GM23248 (cell line): ENCODE data around the gene BCL11B. TPM values are rescaled to one million over a fixed set of nuclear protein-coding genes. Genes with fewer than 3 reads are reported as not detected.

Source experiments
- DNase-seq: peaks from one replicate; pipeline ENCODE4 v3.0.0-alpha.2; 2015
- H2AFZ ChIP-seq: fragments of 200-600 bp; sonication (generic); 2 replicates; pipeline ENCODE4 v1.6.1; 2016; ENCODE audit warnings: antibody characterized with exemption
- H3F3A ChIP-seq: fragments of 200-600 bp; sonication (generic); 2 replicates; pipeline ENCODE4 v1.6.1; 2016; ENCODE audit warnings: mild to moderate bottlenecking, antibody characterized with exemption, mixed run types; ENCODE audit not compliant: insufficient read depth
- H3K27ac ChIP-seq: fragments of 200-600 bp; sonication (generic); 2 replicates; pipeline ENCODE4 v1.5.1; 2016; ENCODE audit warnings: mild to moderate bottlenecking
- H3K27me3 ChIP-seq: fragments of 200-600 bp; sonication (generic); replicated peaks from 2 replicates; pipeline ENCODE4 v1.6.1; 2016; ENCODE audit warnings: mild to moderate bottlenecking; ENCODE audit not compliant: insufficient read depth
- H3K36me3 ChIP-seq: fragments of 200-600 bp; sonication (generic); 2 replicates; pipeline ENCODE4 v1.6.1; 2016; ENCODE audit warnings: low read depth, mild to moderate bottlenecking
- H3K4me1 ChIP-seq: fragments of 200-600 bp; sonication (generic); 2 replicates; pipeline ENCODE4 v1.6.1; 2016; ENCODE audit warnings: mild to moderate bottlenecking; ENCODE audit not compliant: insufficient read depth
- H3K4me2 ChIP-seq: fragments of 200-600 bp; sonication (generic); one replicate; pipeline ENCODE4 v1.6.1; 2016; ENCODE audit warnings: mild to moderate bottlenecking; ENCODE audit not compliant: unreplicated experiment
- H3K4me3 ChIP-seq: fragments of 200-600 bp; sonication (generic); 2 replicates; pipeline ENCODE4 v1.5.1; 2016; ENCODE audit warnings: mild to moderate bottlenecking
- H3K79me2 ChIP-seq: fragments of 200-600 bp; sonication (generic); 2 replicates; pipeline ENCODE4 v1.6.1; 2016; ENCODE audit warnings: mild to moderate bottlenecking; ENCODE audit not compliant: insufficient read depth
- H3K9ac ChIP-seq: fragments of 200-600 bp; sonication (generic); 2 replicates; pipeline ENCODE4 v1.6.1; 2016; ENCODE audit warnings: mild to moderate bottlenecking
- H3K9me2 ChIP-seq: fragments of 200-600 bp; sonication (generic); 2 replicates; pipeline ENCODE4 v1.6.1; 2016; ENCODE audit warnings: mixed run types, mild to moderate bottlenecking, moderate library complexity; ENCODE audit not compliant: insufficient read depth
- H3K9me3 ChIP-seq: fragments of 200-600 bp; sonication (generic); one replicate; pipeline ENCODE4 v1.6.1; 2017; ENCODE audit warnings: low read depth
- H4K20me1 ChIP-seq: fragments of 200-600 bp; sonication (generic); 2 replicates; pipeline ENCODE4 v1.6.0; 2016; ENCODE audit not compliant: insufficient read depth
- EZH2 ChIP-seq: fragments of 200-600 bp; sonication (generic); IDR thresholded peaks from 2 replicates; pipeline ENCODE4 v1.6.1; 2018; ENCODE audit warnings: antibody characterized with exemption, mild to moderate bottlenecking; ENCODE audit not compliant: insufficient read depth, poor library complexity, severe bottlenecking
- EZH2phosphoT487 ChIP-seq: fragments of 200-600 bp; sonication (generic); IDR thresholded peaks from 2 replicates; pipeline ENCODE4 v1.6.1; 2018; ENCODE audit warnings: antibody characterized with exemption, moderate library complexity, mild to moderate bottlenecking, low read depth; ENCODE audit not compliant: insufficient read depth
- WGBS, 2 experiments: methylation state at CpG; one replicate each; pipeline ENCODE4 v1.1.6; 2015 to 2017; ENCODE audit warnings: low lambda C conversion rate in 2 of 2, low coverage in 1 of 2; ENCODE audit errors: missing lambda C conversion rate in 2 of 2; 5-methylcytosine and 5-hydroxymethylcytosine counted together
- in situ Hi-C: fragments of 300-500 bp; cut with MboI; formaldehyde crosslinking; loops from 2 replicates; pipeline ENCODE4 v1.15.0; 2020
- polyA plus RNA-seq: library from polyadenylated mRNA; unstranded; fragments of >200 nt; fragmentation: Nextera tagmentation; extraction: Ambion mirVana; gene quantifications from 2 replicates; pipeline ENCODE4 v1.2.1, GENCODE V29; 2016
- total RNA-seq: library from RNA; depleted of rRNA; stranded (reverse); fragments of >200 nt; shearing (Covaris generic); gene quantifications from 2 replicates; pipeline ENCODE4 v1.2.3, GENCODE V29; 2014; rRNA removed

Gene BCL11B
- total and polyA plus RNA-seq, 2 experiments from 2014 or later = not detected

DNA sequence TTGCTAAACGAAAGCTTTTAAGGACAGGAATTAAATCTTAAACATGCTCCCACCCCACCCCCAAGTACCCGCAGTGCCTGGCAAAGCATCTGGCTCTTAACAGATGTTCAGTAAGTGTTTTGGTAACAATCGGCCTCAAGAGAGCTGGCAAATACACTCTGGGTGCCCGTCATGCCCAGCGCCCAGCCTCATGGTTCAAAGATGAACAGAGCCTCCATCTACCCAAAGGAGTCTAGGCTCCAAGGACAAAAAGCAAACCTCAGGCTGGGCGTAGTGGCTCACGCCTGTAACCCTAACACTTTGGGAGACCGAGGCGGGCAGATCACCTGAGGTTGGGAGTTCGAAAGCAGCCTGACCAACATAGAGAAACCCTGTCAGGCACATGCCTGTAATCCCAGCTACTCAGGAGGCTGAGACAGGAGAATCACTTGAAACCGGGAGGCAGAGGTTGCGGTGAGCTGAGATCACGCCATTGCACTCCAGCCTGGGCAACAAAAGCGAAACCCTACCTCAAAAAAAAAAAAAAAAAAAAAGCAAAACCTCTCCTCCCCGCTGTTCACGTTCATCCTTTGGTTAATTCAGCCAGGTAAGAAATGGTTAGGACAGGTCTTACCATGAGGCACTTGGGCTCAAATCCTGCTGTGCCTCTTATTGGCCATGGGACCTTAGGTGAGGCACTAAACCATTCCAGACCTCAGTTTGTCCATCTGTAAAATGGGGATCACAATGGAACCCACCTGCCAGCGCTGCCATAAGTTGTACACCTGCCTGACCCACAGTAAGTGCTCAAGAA, 151.3 kb downstream of the BCL11B start:
- no peaks in the 10 kb centered on the region for H4K20me1 ChIP-seq
- no peaks in the 10 kb centered on the region for H3K9me2 ChIP-seq
- H3K4me2 ChIP-seq = no peak overlapping the region
- H3K4me1 ChIP-seq = no peaks in the 10 kb centered on the region
- no peaks in the 10 kb centered on the region for H3K27me3 ChIP-seq
- H2AFZ ChIP-seq = no peak overlapping the region
- H3K4me3 ChIP-seq = no peak overlapping the region
- DNase-seq = no peak
- no peaks in the 10 kb centered on the region for H3K36me3 ChIP-seq
- 56 to 59% methylated on average over 17 of the region's 17 CpGs for WGBS, 2 experiments
- in situ Hi-C loops = no loop called here
- no peak overlapping the region for H3K27ac ChIP-seq
- no peaks in the 10 kb centered on the region for H3F3A ChIP-seq
- H3K9ac ChIP-seq = no peak overlapping the region
- no peak for TF ChIP-seq EZH2
- no peak for TF ChIP-seq EZH2phosphoT487
- no peaks in the 10 kb centered on the region for H3K79me2 ChIP-seq
- H3K9me3 ChIP-seq = no peaks in the 10 kb centered on the region

GRCh38 chr14:99119554-99120525, 152.2 kb downstream of the BCL11B start:
- Histone ChIP-seq H3K9me3 (no peaks in the 10 kb centered on the region), H3K27ac (no peak overlapping the region), H3K9ac (no peak overlapping the region), H3F3A (no peaks in the 10 kb centered on the region), H3K9me2 (no peaks in the 10 kb centered on the region), H3K4me2 (no peak overlapping the region), H3K4me3 (no peak overlapping the region), H3K27me3 (no peaks in the 10 kb centered on the region), H2AFZ (no peak overlapping the region), H3K79me2 (no peaks in the 10 kb centered on the region), H3K36me3 (no peaks in the 10 kb centered on the region), H3K4me1 (no peaks in the 10 kb centered on the region), H4K20me1 (no peaks in the 10 kb centered on the region)
- DNase-seq = no peak
- in situ Hi-C loops = no loop called here
- TF ChIP-seq EZH2phosphoT487 (no peak), EZH2 (no peak)
- whole genome bisulfite sequencing, 2 experiments = 26 to 30% methylated on average over 18 of the region's 18 CpGs

Other genes starting within 250 kb of the BCL11B start
- 54.6 and 65.6 TPM in 2 replicates for gene SETD3, start 208.7 kb upstream of the BCL11B start, total RNA-seq
- gene SETD3, start 208.7 kb upstream of the BCL11B start, polyA plus RNA-seq = 43.3 and 46.9 TPM in 2 replicates
- 4.4 and 20.9 TPM in 2 replicates for gene CCNK, start 209.2 kb upstream of the BCL11B start, total RNA-seq
- gene CCNK, start 209.2 kb upstream of the BCL11B start, polyA plus RNA-seq = 20.9 and 25.6 TPM in 2 replicates